Calu3 (cell line): ENCODE results near the gene PPP1R3C. TPM values are rescaled to one million over a fixed set of nuclear protein-coding genes. Genes with fewer than 3 reads are reported as not detected.

ENCODE experiments used
- BruUV-seq: library from RNA; stranded (reverse); fragments of 400-500 nt; replicated peaks from 2 replicates; lab custom pipeline; 2021; lab: Mats Ljungman, UMichigan
- CTCF ChIA-PET: fragments of 300-600 bp; sonication (Branson Sonifier 250); formaldehyde crosslinking; loops from one replicate; lab custom pipeline; 2022; ENCODE audit warnings: antibody characterized with exemption; lab: Charles Lee
- DNase-seq: peaks from one replicate; pipeline ENCODE4 v3.0.0; 2022
- H3K27ac Mint-ChIP-seq: one replicate; pipeline ENCODE4 v1.8.0; 2022; ENCODE audit warnings: mixed read lengths; ENCODE audit not compliant: unreplicated experiment
- H3K27me3 Mint-ChIP-seq: one replicate; pipeline ENCODE4 v1.8.0; 2022; ENCODE audit warnings: mixed read lengths; ENCODE audit not compliant: unreplicated experiment
- H3K36me3 Mint-ChIP-seq: one replicate; pipeline ENCODE4 v1.8.0; 2022; ENCODE audit warnings: mild to moderate bottlenecking, moderate library complexity, mixed read lengths; ENCODE audit not compliant: insufficient read depth, unreplicated experiment
- H3K4me1 Mint-ChIP-seq: one replicate; pipeline ENCODE4 v1.8.0; 2022; ENCODE audit warnings: mild to moderate bottlenecking, low read depth, mixed read lengths; ENCODE audit not compliant: unreplicated experiment
- H3K4me3 Mint-ChIP-seq: one replicate; pipeline ENCODE4 v1.8.0; 2022; ENCODE audit warnings: mild to moderate bottlenecking, low read depth, moderate library complexity, mixed read lengths; ENCODE audit not compliant: unreplicated experiment
- H3K9me3 Mint-ChIP-seq: one replicate; pipeline ENCODE4 v1.8.0; 2022; ENCODE audit warnings: low read depth, mixed read lengths; ENCODE audit not compliant: unreplicated experiment
- intact Hi-C: fragments of 100-400 bp; cut with micrococcal nuclease; formaldehyde crosslinking; loops from one replicate; pipeline ENCODE4 v1.10.0; 2022; ENCODE audit not compliant: unreplicated experiment
- total RNA-seq: library from RNA; stranded (reverse); gene quantifications from 2 replicates; pipeline ENCODE4 v1.2.3, GENCODE V29; 2022
- TF ChIP-seq, protein P1 (sequence below): fragments of 200-600 bp; IDR thresholded peaks from one replicate; pipeline ENCODE4 v1.8.0; 2022; ENCODE audit warnings: antibody characterized with exemption; ENCODE audit not compliant: unreplicated experiment

The PPP1R3C gene
- total RNA-seq, 1 experiment from 2014 or later: 5.5 TPM

GRCh38 chr10:91590142-91590903, 42.5 kb downstream of the PPP1R3C start:
- CTCF ChIA-PET: no interaction called here
- Mint-ChIP-seq H3K27me3 (no peaks in the 10 kb centered on the region), H3K9me3 (no peaks in the 10 kb centered on the region), H3K4me1 (peaks cover 48% of the 10 kb centered on the region), H3K36me3 (no peaks in the 10 kb centered on the region), H3K27ac (no peak overlapping the region), H3K4me3 (no peak overlapping the region)
- no TSS peak for BruUV-seq
- peak; percentile 18 for DNase-seq
- intact Hi-C loops: no loop called here
- TF ChIP-seq, protein P1, sequence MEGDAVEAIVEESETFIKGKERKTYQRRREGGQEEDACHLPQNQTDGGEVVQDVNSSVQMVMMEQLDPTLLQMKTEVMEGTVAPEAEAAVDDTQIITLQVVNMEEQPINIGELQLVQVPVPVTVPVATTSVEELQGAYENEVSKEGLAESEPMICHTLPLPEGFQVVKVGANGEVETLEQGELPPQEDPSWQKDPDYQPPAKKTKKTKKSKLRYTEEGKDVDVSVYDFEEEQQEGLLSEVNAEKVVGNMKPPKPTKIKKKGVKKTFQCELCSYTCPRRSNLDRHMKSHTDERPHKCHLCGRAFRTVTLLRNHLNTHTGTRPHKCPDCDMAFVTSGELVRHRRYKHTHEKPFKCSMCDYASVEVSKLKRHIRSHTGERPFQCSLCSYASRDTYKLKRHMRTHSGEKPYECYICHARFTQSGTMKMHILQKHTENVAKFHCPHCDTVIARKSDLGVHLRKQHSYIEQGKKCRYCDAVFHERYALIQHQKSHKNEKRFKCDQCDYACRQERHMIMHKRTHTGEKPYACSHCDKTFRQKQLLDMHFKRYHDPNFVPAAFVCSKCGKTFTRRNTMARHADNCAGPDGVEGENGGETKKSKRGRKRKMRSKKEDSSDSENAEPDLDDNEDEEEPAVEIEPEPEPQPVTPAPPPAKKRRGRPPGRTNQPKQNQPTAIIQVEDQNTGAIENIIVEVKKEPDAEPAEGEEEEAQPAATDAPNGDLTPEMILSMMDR: no peak

DNA sequence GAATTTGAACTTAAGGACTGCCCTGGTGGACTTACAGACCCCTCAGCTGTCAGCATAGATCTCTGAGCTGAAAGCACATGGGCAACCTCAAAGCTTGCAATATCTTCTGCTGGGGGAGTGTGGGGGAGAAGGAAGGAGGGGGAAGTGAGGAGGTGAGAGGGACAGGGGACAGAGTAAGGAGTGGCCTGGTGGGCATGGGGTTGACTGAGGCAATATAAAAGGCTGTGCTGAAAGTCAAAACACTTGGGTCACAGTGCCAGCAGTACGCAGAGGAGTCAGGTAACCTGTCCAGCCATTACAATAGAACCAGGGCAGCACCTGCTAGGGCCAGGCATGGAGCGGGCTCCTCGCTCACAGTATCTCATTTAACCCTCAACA, 43.2 kb downstream of the PPP1R3C start:
- CTCF ChIA-PET: no interaction called here
- intact Hi-C loops: no loop called here
- no TSS peak for BruUV-seq
- Mint-ChIP-seq H3K9me3 (no peaks in the 10 kb centered on the region), H3K4me1 (peaks cover 48% of the 10 kb centered on the region), H3K27me3 (no peaks in the 10 kb centered on the region), H3K27ac (no peak overlapping the region), H3K4me3 (no peak overlapping the region), H3K36me3 (no peaks in the 10 kb centered on the region)
- DNase-seq: no peak
- TF ChIP-seq, protein P1: no peak

- Mint-ChIP-seq H3K27me3 (no peaks in the 10 kb centered on the region), H3K36me3 (no peaks in the 10 kb centered on the region), H3K9me3 (no peaks in the 10 kb centered on the region), H3K4me3 (no peak overlapping the region), H3K27ac (no peak overlapping the region), H3K4me1 (peaks cover 48% of the 10 kb centered on the region)
- TF ChIP-seq, protein P1: no peak
- intact Hi-C loops: no loop called here
- BruUV-seq: no TSS peak
- no peak for DNase-seq
- CTCF ChIA-PET: no interaction called here
Measured at GRCh38 chr10:91589015-91589657, 43.7 kb downstream of the PPP1R3C start.

GRCh38 chr10:91587710-91588638, 44.9 kb downstream of the PPP1R3C start:
- Mint-ChIP-seq H3K27ac (no peak overlapping the region), H3K4me1 (peaks cover 44% of the 10 kb centered on the region), H3K36me3 (no peaks in the 10 kb centered on the region), H3K27me3 (no peaks in the 10 kb centered on the region), H3K4me3 (no peak overlapping the region), H3K9me3 (no peaks in the 10 kb centered on the region)
- intact Hi-C loops: no loop called here
- BruUV-seq: no TSS peak
- CTCF ChIA-PET: no interaction called here
- TF ChIP-seq, protein P1: no peak
- DNase-seq: no peak
